ENCODE results near the gene TRMU. TPM values are rescaled to one million over a fixed set of nuclear protein-coding genes. Genes with fewer than 3 reads are reported as not detected.

Gene TRMU
- total and polyA plus RNA-seq, 2 experiments from 2014 or later, result 48.3 to 70.4 TPM

- no peak overlapping the region; the same call in 2 of the 3 replicates for H3K4me3 Mint-ChIP-seq
- H3K4me1 Mint-ChIP-seq, result peaks cover 36% of the 10 kb centered on the region
- Histone ChIP-seq H3K9me2 (ENCODE audit: insufficient read depth) (no peaks in the 10 kb centered on the region), H3K4me1 (ENCODE audit: insufficient read depth) (peaks cover 21% of the 10 kb centered on the region), H2AFZ (no peak overlapping the region), H4K20me1 (replicated peaks; ENCODE audit: insufficient read depth) (no peaks in the 10 kb centered on the region), H3K79me2 (replicated peaks; ENCODE audit: insufficient read depth) (no peaks in the 10 kb centered on the region), H3K27me3 (ENCODE audit: insufficient read depth) (no peaks in the 10 kb centered on the region), H3K27ac (ENCODE audit: low read depth) (0 out of 2 replicates have a peak overlapping the region, but pooled peaks have one; percentile 55), H3K4me3 (no peak overlapping the region), H3K36me3 (ENCODE audit: insufficient read depth) (no peaks in the 10 kb centered on the region), H3K4me2 (no peak overlapping the region; the same call in 1 of the 2 replicates), H3F3A (replicated peaks; ENCODE audit: low read depth) (0 out of 2 replicates have a peak, but pooled peaks cover 5% of the 10 kb centered on the region)
- TF ChIP-seq POLR2AphosphoS5 (IDR thresholded peaks at IDR 0.05; ENCODE audit: low read depth) (no peak), ZNF331 (CRISPR knock-in tag; IDR thresholded peaks at IDR 0.05; ENCODE audit: low read depth) (no peak), STAT1 (IDR thresholded peaks at IDR 0.05; ENCODE audit: unreplicated experiment) (no peak), ZNF114 (CRISPR knock-in tag; IDR thresholded peaks at IDR 0.05) (no peak), CREB1 (CRISPR knock-in tag; IDR thresholded peaks at IDR 0.05; ENCODE audit: low read depth) (no peak), ZNF462 (CRISPR knock-in tag; IDR thresholded peaks at IDR 0.05) (no peak), NANOG (IDR thresholded peaks at IDR 0.05; ENCODE audit: borderline replicate concordance) (no peak), ETS1 (IDR thresholded peaks at IDR 0.05) (no peak), CTCF (conservative IDR thresholded peaks at IDR 0.05; ENCODE audit: low read depth in 2 of 2) (no peak), REST (IDR thresholded peaks at IDR 0.05; ENCODE audit: unreplicated experiment) (no peak), EZH2phosphoT487 (IDR thresholded peaks at IDR 0.05; ENCODE audit: unreplicated experiment) (no peak), JUNB (IDR thresholded peaks at IDR 0.05; ENCODE audit: unreplicated experiment) (no peak), EZH2 (IDR thresholded peaks at IDR 0.05; ENCODE audit: low read depth, unreplicated experiment) (no peak)
- no peak for ATAC-seq
- H3K27me3 Mint-ChIP-seq (ENCODE audit: insufficient read depth, low read depth, poor library complexity), result peaks cover 11% of the 10 kb centered on the region
- H3K27ac Mint-ChIP-seq, result peak overlapping the region; percentile 78
- no peak for DNase-seq (ENCODE audit: low spot score)
- H3K36me3 Mint-ChIP-seq (ENCODE audit: low read depth), result peaks cover 24% of the 10 kb centered on the region
- no peaks in the 10 kb centered on the region; the same call in 2 of the 3 replicates for H3K9me3 Mint-ChIP-seq
These were observed 43.8 kb downstream of the TRMU start for GRCh38 chr22:46379066-46379930.

All from GM23338 (cell line).